Muscle of back (tissue), 13 donors: Measurements from ENCODE around the gene MYCN. TPM values are rescaled to one million over a fixed set of nuclear protein-coding genes. Genes with fewer than 3 reads are reported as not detected.
"Not testable (repeated sequence)": the region's sequence is repeated elsewhere in the genome, so short reads cannot be mapped to it uniquely, and the experiment has no call there.

Experiments
- DNase-seq, 3 donors: peaks; one replicate each; pipeline versions ENCODE4 v3.0.0 to v3.0.0-alpha.2; 2013
- long read RNA-seq, 9 donors: transcript quantifications; one replicate each; lab custom pipeline, GENCODE V29; 2026
- polyA plus RNA-seq, 10 donors: library from polyadenylated mRNA; unstranded; fragments of 120-200 nt; gene quantifications; one replicate each; pipeline ENCODE4 v1.2.1, GENCODE V29; 2013; ENCODE audit not compliant: insufficient read length in 10 of 10

Gene MYCN
- 10 to 100 TPM in 2 of 10 donors, 1 to 10 TPM in 8; 4.4 to 11.9 (median 6.2) TPM for polyA plus RNA-seq
- long read RNA-seq, donor 1, partial matches to known transcripts, result 0 of 2 reads
- long read RNA-seq, donor 1, other reads (novel, unspliced or antisense), result 0 of 2 reads
- long read RNA-seq, donor 2, result 0 reads
- long read RNA-seq, donor 3, result 0 reads
- long read RNA-seq, donor 4, result 0 reads
- long read RNA-seq, donor 5, transcript MYCN-201 (3 exons, 2,602 nt), result major isoform, 5 of 5 reads
- long read RNA-seq, donor 5, partial matches to known transcripts, result 0 of 5 reads
- long read RNA-seq, donor 5, other reads (novel, unspliced or antisense), result 0 of 5 reads
- long read RNA-seq, donor 6, partial matches to known transcripts, result 0 of 3 reads
- long read RNA-seq, donor 6, other reads (novel, unspliced or antisense), result 0 of 3 reads
- long read RNA-seq, donor 7, partial matches to known transcripts, result 0 of 2 reads
- long read RNA-seq, donor 7, other reads (novel, unspliced or antisense), result 0 of 2 reads
- long read RNA-seq, donor 8, partial matches to known transcripts, result 0 of 1 reads
- long read RNA-seq, donor 8, other reads (novel, unspliced or antisense), result 0 of 1 reads
- long read RNA-seq, donor 9, result 0 reads

DNA sequence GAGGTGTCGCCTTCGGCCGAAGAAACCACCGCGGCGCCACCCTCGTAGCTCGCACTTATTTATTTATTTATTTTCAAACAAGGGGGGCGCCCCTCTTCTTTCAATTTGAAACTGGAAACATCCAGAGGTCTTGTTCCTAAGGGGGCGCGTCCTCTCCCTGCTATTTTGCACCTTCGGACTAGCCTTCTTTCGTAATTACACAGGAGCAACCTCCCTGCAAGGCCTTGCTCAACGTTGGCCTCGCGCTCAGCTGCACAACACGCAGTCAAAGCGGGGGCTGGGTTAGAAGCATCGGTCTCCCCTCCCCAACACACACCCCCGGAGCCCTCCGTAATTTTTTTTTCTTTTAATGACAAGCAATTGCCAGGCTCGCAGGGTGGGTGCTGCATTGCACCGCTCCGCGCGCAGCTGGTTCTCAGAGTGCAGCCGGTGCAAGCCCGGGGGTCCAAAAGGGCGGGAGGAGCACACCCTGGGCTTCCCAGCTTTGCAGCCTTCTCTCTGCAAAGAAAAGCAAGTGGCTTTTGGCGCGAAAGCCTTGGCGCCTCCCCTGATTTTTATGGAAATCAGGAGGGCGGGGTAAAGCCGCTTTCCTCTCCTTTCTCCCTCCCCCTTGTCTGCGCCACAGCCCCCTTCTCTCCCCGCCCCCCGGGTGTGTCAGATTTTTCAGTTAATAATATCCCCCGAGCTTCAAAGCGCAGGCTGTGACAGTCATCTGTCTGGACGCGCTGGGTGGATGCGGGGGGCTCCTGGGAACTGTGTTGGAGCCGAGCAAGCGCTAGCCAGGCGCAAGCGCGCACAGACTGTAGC lies at the start of gene MYCN:
MYCN (plus strand) TSS at position 697 of the 807 bp plus-strand sequence. CDS start 1,515 bp downstream, outside the sequence.
- DNase-seq, result peak; percentile 65 to 89 (median 81)

DNA sequence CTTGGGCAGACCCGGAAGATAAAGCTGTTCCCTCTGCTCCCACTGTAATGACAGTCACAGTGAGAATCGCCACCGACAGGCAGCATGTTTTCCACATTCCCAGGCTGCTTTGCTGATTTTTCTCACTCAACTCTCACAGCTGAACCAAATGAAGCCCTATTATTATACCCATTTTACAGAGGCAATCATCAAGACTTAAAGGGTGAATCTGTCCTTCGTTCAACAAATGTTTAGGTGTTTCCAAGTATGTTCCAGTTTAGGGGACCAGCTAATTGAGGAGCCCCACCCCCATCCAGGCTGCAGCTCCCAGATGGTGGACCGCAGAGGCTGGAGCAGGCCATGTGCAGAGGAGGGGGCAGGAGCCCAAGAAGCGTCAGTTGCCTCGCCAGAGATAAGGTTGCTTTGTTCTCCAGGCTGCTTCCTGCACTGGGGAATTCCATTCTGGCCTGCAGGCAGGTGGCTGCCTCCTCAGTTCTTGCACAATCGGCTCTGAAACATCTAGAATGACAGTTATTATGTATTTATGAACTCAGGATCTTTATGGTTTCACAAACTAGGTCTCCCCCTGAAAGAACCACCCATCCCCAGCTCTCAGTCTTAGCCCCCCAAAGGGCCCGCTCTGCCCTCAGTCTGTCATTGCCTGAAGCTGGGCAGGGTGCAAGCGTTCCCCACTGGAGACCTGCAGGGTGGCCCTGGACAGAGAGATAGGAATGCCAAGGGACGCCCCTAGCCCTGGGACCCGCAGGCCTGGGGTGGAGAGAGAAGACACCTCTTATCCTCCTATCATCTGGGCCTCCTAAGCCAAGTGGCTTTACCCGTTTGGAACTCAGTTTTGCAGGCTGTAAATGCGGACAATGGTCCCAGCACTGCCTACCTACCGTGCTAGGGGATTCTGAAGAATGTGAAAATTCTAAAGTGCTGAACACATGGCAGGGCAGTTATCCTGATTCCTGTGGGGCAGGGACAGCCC lies 49.1 kb upstream of the MYCN start:
- no peak for DNase-seq

DNA sequence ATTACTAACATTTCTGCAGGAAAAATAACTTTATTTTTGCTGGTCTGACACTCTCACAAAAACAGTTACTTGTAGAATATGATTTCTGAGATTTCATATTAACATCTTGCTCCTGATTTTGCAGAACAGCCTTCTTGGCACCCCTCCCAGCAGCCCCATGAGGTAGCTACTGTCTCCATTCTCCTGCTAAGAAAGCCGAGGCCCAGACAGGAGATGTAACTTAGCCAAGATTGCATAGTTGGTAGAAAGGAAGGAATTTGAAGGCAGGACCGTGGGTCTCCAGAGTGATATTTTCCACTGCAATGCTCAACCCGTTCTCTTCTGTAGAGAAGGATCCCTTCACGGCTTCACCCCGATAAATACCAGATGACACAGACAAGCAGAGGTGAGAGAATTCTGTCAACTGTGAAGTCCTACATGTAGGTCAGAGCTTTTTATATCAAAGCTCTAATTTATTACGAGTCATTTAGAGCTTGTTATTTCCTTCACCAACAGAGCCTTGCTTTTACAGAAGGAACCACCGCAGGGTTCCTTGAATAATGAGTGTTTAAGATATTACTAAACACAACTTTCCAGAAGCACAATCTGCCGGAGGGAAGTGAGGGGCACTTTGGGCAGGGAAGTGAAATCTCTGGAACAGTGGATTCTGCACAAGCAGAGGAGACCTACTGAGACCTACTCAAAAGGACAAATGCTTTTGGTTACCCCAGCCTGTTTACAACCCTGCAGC lies 48.0 kb upstream of the MYCN start:
- peak in 2 of 3 donors; percentile 54 to 68 for DNase-seq

DNA sequence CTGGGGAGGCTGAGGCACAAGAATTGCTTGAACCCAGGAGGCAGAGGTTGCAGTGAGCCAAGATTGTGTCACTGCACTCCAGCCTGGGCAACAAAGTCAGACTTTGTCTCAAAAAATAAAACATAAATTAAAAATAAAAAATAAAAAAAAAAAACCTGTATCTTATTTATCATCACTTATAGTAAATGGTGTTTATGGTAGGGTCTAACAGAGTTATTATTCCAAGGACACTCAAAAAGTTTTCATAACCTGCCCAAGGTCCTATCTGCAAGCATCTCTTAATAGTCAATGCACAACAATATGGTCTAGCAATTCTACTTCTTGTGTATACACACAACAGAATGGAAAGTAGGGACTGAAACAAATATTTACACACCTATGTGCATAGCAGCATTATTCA lies 47.3 kb upstream of the MYCN start:
- DNase-seq, result no peak

DNA sequence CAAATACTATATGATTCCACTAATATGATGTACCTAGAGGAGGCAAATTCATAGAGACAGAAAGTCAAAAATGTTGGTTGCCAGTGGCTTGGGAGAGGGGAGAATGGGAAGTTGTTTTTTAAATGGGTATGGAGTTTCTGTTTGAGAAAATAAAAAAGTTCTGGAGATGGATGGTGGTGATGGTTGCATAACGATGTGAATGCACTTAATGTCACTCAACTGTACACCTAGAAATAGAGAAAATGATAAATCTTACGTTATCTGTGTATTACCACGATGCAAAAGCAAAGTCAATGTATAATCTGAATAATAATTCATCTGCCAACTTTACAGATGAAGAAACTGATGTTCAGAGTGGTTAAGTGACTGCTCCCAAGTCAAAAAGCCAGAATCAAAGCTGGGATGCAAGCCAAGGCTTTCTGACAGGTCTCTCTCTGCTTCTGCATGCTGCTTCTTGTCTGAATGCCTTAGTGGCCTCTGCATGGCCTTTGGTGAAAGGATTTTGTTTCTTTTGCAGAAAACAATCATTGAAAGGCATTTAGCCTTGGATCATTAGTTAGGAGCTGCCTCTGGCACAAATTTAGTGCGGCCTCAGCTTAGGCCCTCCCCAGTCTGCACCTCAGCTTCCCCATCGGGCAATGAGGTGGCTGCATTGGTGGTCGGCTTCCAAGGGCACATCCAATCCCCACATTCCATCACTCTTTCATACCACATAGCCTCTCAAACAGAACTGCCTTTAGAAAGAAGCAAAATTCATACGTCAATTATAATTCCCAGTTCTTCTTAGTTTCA lies 46.5 kb upstream of the MYCN start:
- DNase-seq, result no peak

DNA sequence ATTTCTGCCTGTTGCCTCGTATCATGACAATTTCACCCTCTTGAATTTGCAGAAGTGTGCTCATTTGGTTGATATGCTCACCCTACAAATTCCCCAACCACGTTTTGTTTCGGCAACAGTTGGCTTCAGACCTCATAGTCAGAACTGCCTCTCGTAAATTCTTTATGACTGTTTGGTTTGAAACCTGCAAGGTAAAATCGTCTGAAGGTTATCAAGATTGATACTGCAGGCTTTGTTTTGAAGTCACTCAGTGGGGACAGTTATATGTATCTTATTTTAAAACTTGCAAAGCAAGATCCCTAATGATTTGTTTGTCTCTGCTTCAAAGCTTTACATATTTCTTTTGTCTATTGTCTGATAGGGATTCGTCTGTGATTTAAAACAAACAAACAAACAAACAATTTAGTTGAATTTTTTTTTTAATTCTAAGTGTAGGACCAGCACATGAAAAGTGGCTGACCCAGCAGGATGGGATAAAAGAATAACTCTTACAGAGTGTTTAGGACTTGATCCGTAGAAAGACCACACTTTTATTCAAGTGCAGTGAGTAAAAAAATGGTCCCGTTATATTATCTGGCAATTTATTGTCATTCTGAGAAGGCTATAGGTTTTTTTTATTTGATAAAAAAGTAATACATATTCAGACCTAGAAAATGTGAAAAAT lies 45.7 kb upstream of the MYCN start:
- no peak for DNase-seq

DNA sequence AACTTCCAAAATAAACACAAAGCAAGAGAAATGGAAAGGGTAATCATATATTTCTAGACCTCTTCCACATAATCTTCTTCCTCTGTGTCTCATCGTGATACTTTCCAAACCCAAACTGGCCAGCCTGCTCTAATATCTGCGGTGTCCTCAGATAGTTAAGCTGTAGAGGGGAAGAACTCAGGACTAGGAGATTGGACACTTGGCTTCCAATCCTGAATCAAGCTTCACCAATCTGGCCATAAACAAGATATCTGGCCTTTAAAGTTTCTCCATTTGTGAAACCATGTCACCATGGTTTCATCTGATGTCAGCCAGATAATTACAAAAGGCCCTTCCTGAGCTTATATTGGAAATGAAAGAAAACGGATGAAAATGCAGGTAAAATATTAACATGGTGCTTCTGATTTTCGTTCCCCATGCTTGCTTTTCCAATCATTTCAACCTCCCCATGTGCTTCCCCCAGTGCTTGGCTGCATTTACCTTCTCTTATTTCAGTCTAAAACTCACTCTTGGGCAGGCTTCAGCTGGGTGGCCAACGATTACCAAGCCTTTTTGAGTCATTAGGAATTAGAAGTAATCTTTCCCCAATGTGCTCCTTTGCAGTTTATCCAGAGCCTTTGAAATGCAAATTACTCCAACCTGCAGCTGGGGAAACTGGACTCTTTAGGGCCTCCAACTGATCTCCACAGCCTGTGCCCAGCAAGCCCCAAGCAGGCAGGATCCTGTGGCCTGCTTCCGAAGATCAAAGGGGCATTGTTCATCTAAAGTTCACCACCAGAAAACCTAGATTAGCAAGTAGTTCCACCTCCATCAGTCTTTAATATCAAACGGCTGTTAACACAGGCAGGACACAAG lies 44.5 kb upstream of the MYCN start:
- DNase-seq, result no peak

DNA sequence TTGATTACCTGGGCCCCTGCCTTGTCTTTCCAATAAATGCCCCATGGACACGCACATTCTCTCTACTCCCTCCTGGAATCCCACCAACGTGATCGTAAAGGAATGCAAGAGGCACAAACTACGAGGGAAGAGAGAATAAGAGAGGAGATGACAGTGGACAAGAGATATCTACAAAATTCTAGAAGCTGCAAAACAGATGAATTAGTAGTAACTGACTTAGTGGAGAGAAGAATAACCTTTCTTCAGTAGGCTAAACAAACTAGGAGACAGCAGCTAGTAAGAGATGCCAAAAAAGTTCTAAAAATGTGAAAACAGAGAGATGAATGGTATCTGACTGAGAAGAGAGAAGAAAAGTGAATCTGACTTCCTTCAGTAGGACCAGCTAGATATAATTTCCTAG lies 43.5 kb upstream of the MYCN start:
- no peak for DNase-seq

DNA sequence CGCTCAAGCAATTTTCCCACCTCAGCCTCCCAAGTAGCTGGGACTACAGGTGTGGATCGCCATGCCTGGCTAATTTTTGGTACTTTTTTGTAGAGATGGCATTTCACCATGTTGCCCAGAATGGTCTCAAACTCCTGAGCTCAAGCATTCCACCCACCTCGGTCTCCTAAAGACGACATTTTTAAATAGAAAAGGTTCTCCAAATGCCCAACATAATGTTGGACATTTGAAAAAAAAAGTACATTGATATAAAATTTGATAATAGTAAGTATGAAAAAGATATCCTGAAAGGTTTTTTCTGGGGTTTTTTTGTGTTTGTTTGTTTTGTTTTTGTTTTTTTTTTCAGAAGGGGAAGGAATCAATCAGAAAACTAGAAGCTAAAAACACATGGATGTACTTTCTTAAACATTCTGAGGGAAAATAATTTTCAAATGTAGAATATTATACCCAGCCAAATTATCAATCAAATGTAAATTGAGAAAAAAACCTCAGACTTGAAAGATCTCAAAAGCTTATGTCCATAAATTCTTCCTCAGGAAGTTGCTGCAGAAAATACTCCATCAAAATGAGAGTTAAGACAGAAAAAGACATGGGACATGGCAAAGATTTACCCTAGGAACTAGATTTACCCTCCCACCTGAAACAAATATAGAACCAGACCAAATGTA lies 42.8 kb upstream of the MYCN start:
- no peak for DNase-seq

DNA sequence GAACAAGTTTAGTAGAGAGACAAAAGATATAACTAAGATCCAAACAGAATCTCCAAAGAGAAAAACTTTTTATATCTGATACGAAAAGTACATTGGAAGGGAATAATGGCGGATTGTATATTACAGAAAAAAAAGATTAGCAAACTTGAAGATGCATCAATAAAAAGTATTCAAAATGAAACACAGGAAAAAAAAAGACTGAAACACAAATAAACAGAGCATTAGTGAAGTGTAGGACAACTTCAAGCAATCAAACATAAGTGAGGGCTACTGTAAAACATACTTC lies 41.1 kb upstream of the MYCN start:
- DNase-seq, result no peak

DNA sequence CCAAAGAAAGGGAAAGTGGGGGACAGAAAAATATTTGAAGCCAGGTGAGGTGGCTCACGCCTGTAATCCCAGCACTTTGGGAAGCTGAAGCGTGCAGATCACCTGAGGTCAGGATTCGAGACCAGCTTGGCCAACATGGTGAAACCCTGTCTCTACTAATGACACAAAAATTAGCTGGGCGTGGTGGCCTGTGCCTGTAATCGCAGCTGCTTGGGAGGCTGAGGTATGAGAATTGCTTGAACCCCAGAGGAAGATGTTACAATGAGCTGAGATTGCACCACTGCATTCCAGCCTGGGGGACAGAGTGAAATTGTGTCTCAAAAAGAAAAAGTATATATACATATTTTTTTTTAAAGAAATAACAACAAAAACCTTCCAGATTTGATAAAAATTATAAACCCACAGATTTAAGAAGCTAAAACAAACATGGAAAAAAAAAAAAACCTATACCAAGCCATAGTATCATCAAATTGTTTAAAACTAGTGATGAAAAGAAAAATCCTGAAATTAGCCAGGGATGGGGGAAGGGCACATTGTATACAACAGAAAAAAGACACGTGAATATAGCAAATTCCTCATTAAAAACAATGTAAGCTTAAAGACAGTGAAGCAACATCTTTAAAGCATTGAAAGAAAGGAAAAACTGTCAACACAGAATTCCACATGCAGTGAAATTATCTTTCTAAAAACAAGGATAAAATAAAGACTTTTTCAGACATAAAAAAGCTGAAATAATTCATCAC lies 40.4 kb upstream of the MYCN start:
- DNase-seq, result no peak

DNA sequence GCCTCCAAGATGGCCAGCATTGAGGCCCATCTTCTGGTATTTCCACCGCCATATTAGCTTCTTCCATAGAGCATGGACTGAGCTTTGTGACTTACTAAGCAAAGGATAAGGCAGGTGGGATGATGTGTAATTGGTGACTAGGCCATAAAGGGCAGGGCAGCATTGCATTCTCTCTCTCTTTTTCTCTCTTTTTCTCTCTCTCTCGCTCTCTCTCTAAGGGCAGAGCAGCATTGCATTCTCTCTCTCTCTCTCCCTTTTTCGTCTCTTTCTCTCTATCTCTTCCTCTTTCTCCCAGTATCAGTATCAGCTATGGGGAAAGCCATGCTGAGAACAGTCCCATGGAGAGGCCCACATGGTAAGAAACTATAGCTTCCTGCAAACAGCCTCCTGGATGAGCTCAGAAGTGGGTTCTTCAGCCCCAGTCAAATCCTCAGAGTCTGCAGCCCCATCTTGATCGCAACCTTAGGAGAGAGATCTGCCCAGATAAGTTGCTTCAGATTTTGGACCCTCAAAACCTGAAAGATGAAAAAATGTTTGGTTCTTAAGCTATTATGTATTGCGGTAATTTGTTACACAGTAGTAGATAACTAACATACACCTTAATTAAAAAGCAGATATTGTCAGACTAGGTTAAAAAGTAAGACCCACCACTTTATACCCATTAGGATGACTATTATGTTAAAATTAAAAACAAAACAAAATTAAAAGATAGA lies 39.1 kb upstream of the MYCN start:
- DNase-seq, result no peak

DNA sequence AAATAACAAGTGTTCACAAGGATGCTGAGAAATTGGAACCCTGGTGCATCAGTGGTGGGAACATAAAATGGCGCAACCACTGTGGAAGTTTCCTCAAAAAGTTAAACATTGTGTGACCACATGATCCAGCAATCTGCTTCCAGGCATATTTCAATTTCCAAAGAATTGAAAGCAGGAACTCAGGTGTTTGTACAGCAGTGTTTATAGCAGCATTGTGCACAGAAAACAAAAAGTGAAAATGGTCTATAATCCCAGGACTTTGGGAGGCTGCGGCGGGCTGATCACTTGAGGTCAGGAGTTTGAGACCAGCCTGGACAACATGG lies 38.6 kb upstream of the MYCN start:
- no peak for DNase-seq

DNA sequence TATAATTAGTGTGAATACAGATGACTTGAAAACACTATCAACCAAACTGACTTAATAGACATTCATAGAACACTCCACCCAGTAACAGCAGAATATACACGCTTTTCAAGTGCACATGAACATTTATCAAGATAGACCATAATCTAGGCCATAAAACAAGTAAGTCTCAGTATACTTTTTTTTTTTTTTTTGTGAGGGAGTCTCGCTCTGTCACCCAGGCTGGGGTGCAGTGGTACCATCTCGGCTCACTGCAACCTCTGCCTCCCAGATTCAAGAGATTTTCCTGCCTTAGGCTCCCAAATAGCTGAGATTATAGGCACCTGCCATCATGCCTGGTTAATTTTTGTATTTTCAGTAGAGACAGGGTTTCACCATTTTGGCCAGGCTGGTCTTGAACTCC lies 36.4 kb upstream of the MYCN start:
- DNase-seq, result not testable (repeated sequence)

DNA sequence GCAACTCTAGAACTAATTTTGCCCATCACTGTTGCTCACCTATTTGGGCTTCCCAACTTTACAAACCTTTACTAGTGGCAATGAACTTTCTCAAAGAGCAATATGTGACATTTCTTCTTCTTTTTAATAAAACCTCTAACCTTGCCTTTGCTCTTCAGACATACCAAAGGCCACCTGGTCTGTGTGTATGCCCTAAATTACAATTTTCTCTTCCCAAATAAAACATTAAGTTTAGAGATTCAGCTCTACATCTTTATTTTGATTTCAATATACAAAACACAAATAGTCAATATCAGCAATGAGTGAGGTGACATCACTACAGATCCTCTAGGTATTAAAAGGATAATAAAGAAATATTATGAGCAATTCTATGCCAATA lies 35.1 kb upstream of the MYCN start:
- no peak for DNase-seq

DNA sequence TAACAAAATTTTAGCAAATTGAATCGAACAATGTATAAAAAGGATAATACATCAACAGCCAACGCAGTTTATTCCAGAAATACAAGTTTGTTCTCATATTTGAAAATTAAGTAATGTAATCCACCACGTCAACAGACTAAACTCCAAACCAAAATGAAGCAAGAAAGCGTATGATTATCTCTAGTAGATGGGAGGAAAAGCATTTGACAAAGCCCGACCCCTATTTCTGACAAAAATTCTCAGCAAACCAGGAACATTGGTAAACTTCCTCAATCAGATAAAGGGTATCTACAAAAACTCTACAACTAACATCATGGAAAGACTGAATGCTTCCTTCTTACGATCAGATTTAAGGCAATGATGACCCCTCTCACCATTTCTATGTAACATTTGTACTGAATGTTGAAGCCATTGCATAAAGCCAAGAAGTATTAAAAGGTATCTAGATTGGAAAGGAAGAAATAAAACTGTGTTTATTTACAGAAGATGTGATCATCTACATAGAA lies 34.3 kb upstream of the MYCN start:
- no peak for DNase-seq

DNA sequence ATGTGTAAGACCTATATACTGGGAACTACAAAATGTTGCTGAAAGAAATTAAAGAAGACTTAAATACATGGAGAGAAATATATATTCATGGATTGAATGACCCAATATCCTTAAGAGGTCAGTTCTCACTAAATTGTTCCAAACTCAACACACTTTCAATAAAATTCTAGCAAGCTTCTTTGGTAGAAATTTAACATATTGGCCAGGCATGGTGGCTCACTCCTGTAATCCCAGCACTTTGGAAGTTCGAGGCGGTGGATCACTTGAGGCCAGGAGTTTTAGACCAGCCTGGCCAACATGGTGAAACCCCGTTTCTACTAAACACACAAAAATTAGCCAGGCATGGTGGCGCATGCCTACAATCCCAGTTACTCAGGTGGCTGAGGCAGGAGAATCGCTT lies 33.6 kb upstream of the MYCN start:
- DNase-seq, result no peak
